DND-41 (cell line): ENCODE measurements around the gene MBD3L5.

ENCODE experiments used
- ATAC-seq: fragments of 200-7000 bp; cut with Tn5 transposase; 3 replicates; pipeline ENCODE4 v1.9.1; 2021; ENCODE audit warnings: low read depth; ENCODE audit not compliant: insufficient read depth
- DNase-seq: peaks from one replicate; pipeline ENCODE4 v3.0.0-alpha.2; 2020
- H2AFZ ChIP-seq: 2 replicates; pipeline ENCODE4 v1.6.0; 2012; ENCODE audit warnings: low read depth, low read length
- H3K27ac ChIP-seq: 2 replicates; pipeline ENCODE4 v1.5.1; 2012; ENCODE audit warnings: low read length, inconsistent platforms
- H3K27me3 ChIP-seq: fragments of 200-600 bp; sonication (generic); 2 replicates; pipeline ENCODE4 v1.6.0; 2012; ENCODE audit warnings: low read length, mild to moderate bottlenecking, inconsistent platforms; ENCODE audit not compliant: insufficient read depth, poor library complexity
- H3K36me3 ChIP-seq: 2 replicates; pipeline ENCODE4 v1.5.1; 2012; ENCODE audit warnings: low read length, inconsistent platforms; ENCODE audit not compliant: insufficient read depth
- H3K4me1 ChIP-seq: 2 replicates; pipeline ENCODE4 v1.5.1; 2012; ENCODE audit warnings: mild to moderate bottlenecking, low read length; ENCODE audit not compliant: insufficient read depth
- H3K4me2 ChIP-seq: 2 replicates; pipeline ENCODE4 v1.6.0; 2012; ENCODE audit warnings: mild to moderate bottlenecking, moderate library complexity, low read length, inconsistent platforms; ENCODE audit not compliant: insufficient read depth
- H3K4me3 ChIP-seq, 2 experiments: fragments of 200-600 bp in 1 of 2; shearing (Covaris generic) in 1 of 2; 2 replicates each; pipeline ENCODE4 v1.5.1; 2012 to 2016; ENCODE audit warnings: inconsistent platforms in 2 of 2, low read length in 2 of 2, mild to moderate bottlenecking in 2 of 2, low read depth in 1 of 2, moderate library complexity in 1 of 2
- H3K79me2 ChIP-seq: 2 replicates; pipeline ENCODE4 v1.6.0; 2012; ENCODE audit warnings: low read length, inconsistent platforms; ENCODE audit not compliant: insufficient read depth
- H3K9ac ChIP-seq: 2 replicates; pipeline ENCODE4 v1.6.0; 2012; ENCODE audit warnings: low read depth, mild to moderate bottlenecking, inconsistent platforms, low read length, moderate library complexity
- H3K9me3 ChIP-seq: 2 replicates; pipeline ENCODE4 v1.5.1; 2012; ENCODE audit warnings: low read length, moderate library complexity, mild to moderate bottlenecking, inconsistent platforms; ENCODE audit not compliant: insufficient read depth, severe bottlenecking
- H4K20me1 ChIP-seq: 2 replicates; pipeline ENCODE4 v1.6.0; 2012; ENCODE audit warnings: low read length; ENCODE audit not compliant: insufficient read depth
- EZH2 ChIP-seq: IDR thresholded peaks from 3 replicates; pipeline ENCODE4 v1.6.1; 2012; ENCODE audit warnings: borderline replicate concordance, low read depth, mild to moderate bottlenecking, moderate library complexity, low read length, inconsistent platforms; ENCODE audit not compliant: severe bottlenecking
- TF ChIP-seq, protein P1 (sequence below): IDR thresholded peaks from 2 replicates; pipeline ENCODE4 v1.5.1; 2012; ENCODE audit warnings: borderline replicate concordance, low read length, moderate library complexity, mild to moderate bottlenecking; ENCODE audit not compliant: poor library complexity, severe bottlenecking; ENCODE audit errors: extremely low read depth

Gene MBD3L5

DNA sequence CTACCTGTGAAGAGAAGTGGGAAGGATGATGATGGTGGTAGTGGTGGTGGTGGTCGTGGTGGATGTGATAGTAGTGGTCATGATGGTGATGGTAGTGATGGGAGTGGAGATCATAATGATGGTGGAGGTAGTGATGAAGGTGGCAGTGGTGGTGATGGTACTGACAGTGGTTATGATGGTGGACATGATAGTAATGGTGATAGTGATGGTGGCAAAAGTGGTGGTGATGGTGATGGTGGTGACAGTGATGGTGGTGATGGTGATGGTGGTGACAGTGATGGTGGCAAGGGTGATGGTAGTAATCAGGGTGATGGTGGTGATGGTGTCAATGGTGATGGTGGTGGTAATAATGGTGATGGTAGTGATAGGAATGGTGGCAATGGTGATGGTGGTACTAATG is 35.3 kb upstream of the MBD3L5 start:
- H3K4me2 ChIP-seq, result no peak overlapping the region

DNA sequence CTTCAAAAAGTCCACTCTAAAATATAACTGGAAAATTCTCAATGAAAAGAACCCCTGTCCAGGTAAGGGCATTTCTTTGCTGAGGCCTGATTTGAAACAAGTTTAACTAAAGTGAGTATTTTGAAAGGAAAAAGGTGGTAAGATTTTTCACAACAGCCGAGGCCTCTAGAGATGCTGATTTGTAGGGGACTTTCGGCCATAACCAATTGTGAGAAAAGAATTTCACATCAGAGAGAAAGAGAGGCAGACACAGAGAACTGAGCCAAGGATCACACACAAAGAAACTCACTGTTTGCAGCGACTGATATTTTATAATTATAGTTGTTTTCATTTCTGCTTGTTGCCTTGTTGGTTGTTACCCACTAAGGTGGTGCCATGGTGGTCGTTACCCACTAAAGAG is 33.6 kb upstream of the MBD3L5 start:
- no peak overlapping the region for H3K4me2 ChIP-seq
- ATAC-seq, result no peak
- no peaks in the 10 kb centered on the region for H3K27me3 ChIP-seq

More for the DNA sequence above, 35.3 kb upstream of the MBD3L5 start:
- Histone ChIP-seq H4K20me1 (no peaks in the 10 kb centered on the region), H3K27me3 (no peaks in the 10 kb centered on the region), H3K36me3 (no peaks in the 10 kb centered on the region), H3K4me1 (no peaks in the 10 kb centered on the region), H3K9ac (no peak overlapping the region), H3K9me3 (no peaks in the 10 kb centered on the region), H3K27ac (no peak overlapping the region), H3K4me3 (no peak overlapping the region), H2AFZ (no peak overlapping the region), H3K79me2 (no peaks in the 10 kb centered on the region)
- ATAC-seq (no peak), DNase-seq (no peak)
- TF ChIP-seq, protein P1, sequence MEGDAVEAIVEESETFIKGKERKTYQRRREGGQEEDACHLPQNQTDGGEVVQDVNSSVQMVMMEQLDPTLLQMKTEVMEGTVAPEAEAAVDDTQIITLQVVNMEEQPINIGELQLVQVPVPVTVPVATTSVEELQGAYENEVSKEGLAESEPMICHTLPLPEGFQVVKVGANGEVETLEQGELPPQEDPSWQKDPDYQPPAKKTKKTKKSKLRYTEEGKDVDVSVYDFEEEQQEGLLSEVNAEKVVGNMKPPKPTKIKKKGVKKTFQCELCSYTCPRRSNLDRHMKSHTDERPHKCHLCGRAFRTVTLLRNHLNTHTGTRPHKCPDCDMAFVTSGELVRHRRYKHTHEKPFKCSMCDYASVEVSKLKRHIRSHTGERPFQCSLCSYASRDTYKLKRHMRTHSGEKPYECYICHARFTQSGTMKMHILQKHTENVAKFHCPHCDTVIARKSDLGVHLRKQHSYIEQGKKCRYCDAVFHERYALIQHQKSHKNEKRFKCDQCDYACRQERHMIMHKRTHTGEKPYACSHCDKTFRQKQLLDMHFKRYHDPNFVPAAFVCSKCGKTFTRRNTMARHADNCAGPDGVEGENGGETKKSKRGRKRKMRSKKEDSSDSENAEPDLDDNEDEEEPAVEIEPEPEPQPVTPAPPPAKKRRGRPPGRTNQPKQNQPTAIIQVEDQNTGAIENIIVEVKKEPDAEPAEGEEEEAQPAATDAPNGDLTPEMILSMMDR, result no peak
- no peak for TF ChIP-seq EZH2

DNA sequence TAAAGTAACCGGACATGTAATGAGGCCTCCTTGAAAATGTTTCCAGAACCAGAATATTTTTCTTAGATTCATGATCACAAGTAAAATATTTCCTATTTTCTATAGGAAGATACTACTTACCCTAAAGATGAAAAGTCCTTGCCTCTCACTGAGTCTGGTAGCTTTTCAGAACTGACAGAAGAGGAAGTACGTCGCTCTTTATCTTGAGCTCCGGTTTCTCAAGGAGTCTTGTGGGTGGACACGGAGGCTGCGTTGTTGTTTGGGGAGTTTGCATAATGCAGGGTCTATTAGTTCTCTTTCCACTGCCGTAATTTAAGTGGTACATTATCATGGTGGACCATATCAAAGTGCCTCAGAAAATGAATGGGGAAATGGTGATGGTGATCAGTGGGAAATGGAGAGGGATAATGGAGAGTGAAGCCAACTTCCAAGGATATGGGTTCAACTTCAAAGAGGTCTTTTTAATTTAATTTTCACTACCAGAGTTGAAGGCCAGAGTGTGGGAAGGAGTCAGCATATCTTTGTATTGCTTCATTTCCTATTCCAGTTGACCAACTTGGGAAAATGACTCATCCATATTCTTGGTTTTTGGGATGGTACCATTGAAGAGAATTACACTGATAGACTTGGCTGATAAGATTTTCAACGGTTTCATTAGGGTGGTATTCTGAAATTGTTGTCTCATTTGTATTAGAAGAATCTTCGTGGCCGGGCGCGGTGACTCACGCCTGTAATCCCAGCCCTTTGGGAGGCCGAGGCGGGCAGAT is 32.5 kb upstream of the MBD3L5 start:
- H3K4me1 ChIP-seq, result no peaks in the 10 kb centered on the region
- H3K4me3 ChIP-seq, result no peak overlapping the region
- no peaks in the 10 kb centered on the region for H3K79me2 ChIP-seq
- no peak overlapping the region for H3K9ac ChIP-seq
- no peaks in the 10 kb centered on the region for H3K27me3 ChIP-seq
- H4K20me1 ChIP-seq, result no peaks in the 10 kb centered on the region
- no peak overlapping the region for H3K27ac ChIP-seq
- no peaks in the 10 kb centered on the region for H3K9me3 ChIP-seq
- no peaks in the 10 kb centered on the region for H3K36me3 ChIP-seq
- ATAC-seq (no peak), DNase-seq (no peak)
- no peak overlapping the region for H2AFZ ChIP-seq
- TF ChIP-seq, protein P1, result no peak
- no peak for TF ChIP-seq EZH2
- H3K4me2 ChIP-seq, result no peak overlapping the region

More for the DNA sequence above, 33.6 kb upstream of the MBD3L5 start:
- H3K4me3 ChIP-seq, result no peak overlapping the region
- H3K36me3 ChIP-seq, result no peaks in the 10 kb centered on the region
- no peaks in the 10 kb centered on the region for H3K9me3 ChIP-seq
- no peak overlapping the region for H2AFZ ChIP-seq
- TF ChIP-seq, protein P1, result no peak
- TF ChIP-seq EZH2, result no peak
- no peaks in the 10 kb centered on the region for H3K4me1 ChIP-seq
- H4K20me1 ChIP-seq, result no peaks in the 10 kb centered on the region
- H3K27ac ChIP-seq, result no peak overlapping the region
- no peak overlapping the region for H3K9ac ChIP-seq
- H3K79me2 ChIP-seq, result no peaks in the 10 kb centered on the region
- no peak for DNase-seq
